GM19463 (cell line): Measurements from ENCODE around the gene ANO6.
A peak's percentile ranks its signal among the peaks of the same experiment; 100 is the strongest.

Experiments used
- ATAC-seq: cut with Tn5 transposase; IDR thresholded peaks from one replicate; pipeline ENCODE4 v1.9.1; 2021; ENCODE audit warnings: mild to moderate bottlenecking, moderate library complexity; ENCODE audit not compliant: unreplicated experiment

ANO6 gene

GRCh38 chr12:45276154-45276755 lies 60.4 kb downstream of the ANO6 start:
- no peak for ATAC-seq

DNA sequence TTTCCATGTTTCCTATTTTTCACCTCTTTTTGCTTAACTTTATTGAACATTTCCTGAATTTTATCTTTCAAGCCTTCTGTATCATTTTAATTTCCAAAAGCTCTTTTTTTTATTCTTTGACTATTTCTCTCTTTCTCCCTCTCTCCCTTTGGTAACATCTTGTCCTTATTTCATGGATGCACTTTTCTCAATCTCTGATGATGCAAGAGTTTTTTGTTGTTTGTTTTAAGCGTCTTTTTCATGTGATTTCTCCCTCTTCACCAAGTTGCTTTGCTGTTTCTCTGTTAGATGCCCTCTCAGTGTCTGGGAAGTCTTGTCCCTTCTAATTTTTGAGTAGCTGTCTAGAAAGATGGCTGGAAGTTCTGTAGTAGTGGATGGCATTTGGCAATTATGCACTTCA lies 62.6 kb downstream of the ANO6 start:
- no peak for ATAC-seq

GRCh38 chr12:45279931-45280830 lies 64.3 kb downstream of the ANO6 start:
- peak; percentile 77 for ATAC-seq

GRCh38 chr12:45281994-45282393 lies 66.1 kb downstream of the ANO6 start:
- ATAC-seq, result no peak

- no peak for ATAC-seq
These were observed 66.5 kb downstream of the ANO6 start for GRCh38 chr12:45282411-45282810.

DNA sequence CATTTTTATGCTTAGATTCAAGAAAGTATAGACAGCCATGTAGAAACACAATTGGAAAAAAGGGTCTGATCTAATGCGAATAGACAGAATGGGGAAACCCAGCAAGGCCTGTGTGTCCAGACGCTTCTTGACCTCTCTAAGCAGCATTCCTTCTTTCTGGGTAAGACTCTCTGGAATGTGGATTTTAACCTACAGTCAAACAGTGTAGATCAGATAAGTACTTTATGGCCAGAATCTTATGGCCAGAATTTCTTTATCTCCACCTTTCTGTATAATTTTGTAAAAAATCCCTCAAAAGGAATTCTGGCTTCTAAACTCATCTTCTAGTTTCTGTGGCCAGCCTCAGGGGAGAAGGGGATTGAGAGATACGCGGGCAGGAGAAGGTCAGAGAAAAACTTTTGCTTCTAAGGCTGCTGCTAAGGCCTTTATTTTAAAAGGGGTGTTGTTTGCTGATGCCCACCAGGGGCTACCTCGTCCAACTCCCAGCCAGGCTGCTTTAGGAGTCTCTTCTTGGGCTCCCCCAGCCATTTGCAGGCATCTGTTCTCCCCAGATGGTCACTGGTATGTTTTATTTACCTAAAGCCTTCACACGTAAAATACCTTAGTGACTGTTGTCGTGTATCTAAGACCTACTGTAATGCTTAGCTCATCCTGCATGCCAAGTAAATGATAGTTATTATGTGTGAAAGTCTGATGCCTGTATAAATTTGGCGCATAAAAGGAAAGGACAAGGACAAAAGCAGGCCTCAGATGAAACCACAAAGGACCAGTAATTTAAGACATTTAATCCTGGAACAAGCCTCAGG lies 68.4 kb downstream of the ANO6 start:
- ATAC-seq, result no peak

DNA sequence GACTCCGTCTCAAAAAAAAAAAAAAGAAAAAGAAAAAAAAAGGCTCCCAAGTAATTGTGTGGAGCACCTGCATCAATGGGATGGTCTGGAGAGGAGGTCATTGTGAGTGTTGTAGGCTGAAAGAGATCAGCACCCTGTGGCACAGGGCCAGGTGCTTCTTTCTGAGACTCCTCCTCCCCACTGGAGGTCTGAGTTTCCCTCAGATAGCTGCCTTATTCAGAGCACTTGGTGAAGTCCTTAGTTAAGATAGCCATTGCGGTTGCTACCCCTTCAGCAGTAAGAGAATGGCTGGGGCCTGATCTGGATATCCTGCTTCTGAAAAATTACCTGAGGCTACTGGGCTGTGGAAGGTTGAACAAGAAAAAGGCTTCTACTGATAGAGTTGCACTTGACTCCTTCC lies 69.8 kb downstream of the ANO6 start:
- ATAC-seq, result no peak

DNA sequence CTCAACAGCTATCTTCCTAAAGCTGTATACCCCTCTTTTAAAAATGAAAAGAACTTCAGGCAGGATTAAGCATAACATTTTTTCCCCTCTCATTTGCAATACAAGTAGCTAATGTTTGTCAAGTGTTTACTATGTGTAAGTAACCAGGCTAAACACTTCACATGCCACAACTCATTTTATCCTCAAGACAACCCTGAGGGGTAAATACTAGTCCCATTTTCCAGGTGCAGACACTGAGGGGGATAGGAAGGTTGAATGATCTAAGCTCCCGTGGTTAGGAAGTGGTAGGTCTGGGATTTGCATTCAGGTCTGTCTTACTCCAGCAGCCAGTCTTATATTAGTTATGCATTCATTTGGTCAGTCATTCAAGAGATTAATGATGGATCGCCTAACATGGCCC lies 70.7 kb downstream of the ANO6 start:
- no peak for ATAC-seq

DNA sequence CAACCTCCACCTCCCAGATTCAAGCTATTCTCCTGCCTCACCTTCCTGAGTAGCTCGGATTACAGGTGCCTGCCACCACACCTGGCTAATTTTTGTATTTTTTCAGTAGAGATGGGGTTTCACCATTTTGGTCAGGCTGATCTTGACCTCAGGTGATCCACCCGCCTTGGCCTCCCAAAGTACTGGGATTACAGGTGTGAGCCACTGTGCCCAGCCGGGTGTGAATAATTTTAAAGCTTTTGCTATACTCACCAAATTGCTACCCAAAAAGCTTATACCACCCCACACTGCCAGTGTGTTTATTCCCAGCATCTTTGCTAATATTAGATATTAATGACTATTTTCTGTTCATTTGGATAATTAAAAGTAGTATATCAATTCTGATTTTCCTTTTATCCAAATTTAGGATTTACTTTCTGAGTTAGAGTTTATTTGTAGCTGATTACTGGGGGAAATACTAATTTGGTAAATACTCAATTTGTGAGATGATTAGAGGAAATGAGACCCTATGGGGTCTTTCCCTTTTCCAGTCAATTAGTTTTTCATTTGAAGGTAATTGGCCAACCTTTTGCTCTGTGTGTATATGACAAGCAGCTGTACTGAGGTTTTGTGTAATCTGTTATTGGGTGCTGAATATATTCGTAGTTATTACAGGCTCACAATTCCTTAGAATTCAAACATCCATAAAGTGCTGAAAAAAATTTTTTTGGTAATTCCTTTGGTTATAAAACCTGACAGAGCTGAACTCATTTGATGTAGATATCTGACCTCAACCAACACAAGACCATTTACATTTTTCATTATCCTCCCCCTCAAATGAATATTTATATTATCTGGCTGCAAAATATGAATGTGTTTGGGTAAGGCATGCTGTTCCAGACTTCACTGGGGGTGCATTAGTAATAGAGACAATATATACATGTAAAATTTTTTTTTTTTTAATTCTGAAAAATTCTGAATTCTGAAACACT lies 73.6 kb downstream of the ANO6 start:
- no peak for ATAC-seq

- no peak for ATAC-seq
These were observed 74.3 kb downstream of the ANO6 start for GRCh38 chr12:45290216-45290605.

- ATAC-seq, result no peak
These were observed 75.6 kb downstream of the ANO6 start for GRCh38 chr12:45291518-45291917.

DNA sequence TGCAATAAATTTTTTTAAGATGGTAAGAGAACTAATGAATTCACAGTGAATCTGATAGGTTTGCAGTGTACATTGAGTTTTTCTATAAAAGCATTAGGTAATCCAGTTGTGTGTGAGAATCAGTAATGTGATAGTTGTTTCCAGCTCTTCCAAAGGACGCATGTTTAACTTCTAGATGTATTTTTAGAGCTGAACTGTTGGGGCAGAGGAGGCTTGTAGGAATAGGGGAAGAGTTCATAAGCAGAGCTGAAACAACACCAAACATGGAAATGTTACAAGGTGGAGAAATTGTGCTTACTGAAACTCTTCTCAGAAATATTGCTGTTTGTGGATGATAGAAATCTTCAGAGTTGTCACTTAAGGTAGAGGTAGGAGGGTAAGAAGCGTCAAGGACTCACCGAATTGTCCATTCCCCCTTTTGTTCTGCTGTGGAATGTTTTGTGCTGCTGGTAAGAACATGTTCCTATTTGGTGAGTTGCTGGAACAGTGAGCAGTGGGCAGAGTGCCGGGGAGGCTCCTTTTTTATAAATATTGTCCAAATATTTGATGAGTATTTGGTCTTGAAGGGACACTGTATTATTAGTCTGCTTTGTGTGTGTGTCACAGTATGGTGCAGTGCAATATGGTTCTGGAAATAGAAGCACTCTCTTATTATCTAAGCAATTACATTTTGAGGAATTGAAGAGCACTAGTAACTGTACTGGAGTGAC lies 76.7 kb downstream of the ANO6 start:
- ATAC-seq, result no peak

DNA sequence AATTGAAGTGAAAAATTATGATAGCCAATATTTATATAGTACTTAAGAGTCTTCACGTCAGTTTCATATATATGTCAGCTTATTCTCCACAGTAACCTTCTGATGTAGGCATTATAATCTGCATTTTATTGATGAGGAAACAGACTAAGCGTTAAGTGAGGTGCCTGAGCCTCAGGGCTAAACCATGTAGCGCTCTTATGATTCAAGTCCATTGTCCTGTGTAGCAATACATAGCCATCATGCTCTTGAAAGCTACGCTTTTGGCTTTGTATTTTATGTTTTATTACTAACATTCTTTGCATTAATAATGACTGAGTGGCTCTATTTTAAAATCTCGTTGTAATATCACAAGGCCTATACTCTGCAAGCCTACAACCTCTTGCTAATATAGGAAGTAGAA lies 79.0 kb downstream of the ANO6 start:
- ATAC-seq, result no peak

- ATAC-seq, result no peak
These were observed 80.2 kb downstream of the ANO6 start for GRCh38 chr12:45296046-45296586.

GRCh38 chr12:45298047-45298446 lies 82.2 kb downstream of the ANO6 start:
- no peak for ATAC-seq

GRCh38 chr12:45298721-45299692 lies 83.1 kb downstream of the ANO6 start:
- no peak for ATAC-seq

- no peak for ATAC-seq
These were observed 86.9 kb downstream of the ANO6 start for GRCh38 chr12:45302621-45303369.

- no peak for ATAC-seq
These were observed 88.0 kb downstream of the ANO6 start for GRCh38 chr12:45303945-45304344.
